SK-N-SH treated with all-trans-retinoic acid at 6 μM for 48 hours (cell line): ENCODE results near the gene MXD1.

ENCODE experiments used
- ARNTL ChIP-seq: fragments of 450-650 bp; formaldehyde crosslinking; IDR thresholded peaks from 2 replicates; pipeline ENCODE4 v1.5.0; 2020; ENCODE audit warnings: low read depth, mild to moderate bottlenecking, moderate library complexity, borderline replicate concordance
- BACH2 ChIP-seq: fragments of 250-450 bp; sonication (Bioruptor Pico); IDR thresholded peaks from 2 replicates; pipeline ENCODE4 v1.9.0; 2021; ENCODE audit warnings: mild to moderate bottlenecking, borderline replicate concordance
- CREB5 ChIP-seq: fragments of 250-450 bp; sonication (Bioruptor Pico); IDR thresholded peaks from 2 replicates; pipeline ENCODE4 v1.5.1; 2020; ENCODE audit warnings: low read depth, mild to moderate bottlenecking, moderate library complexity
- GLIS3 ChIP-seq: fragments of 250-450 bp; sonication (Bioruptor Pico); IDR thresholded peaks from 2 replicates; pipeline ENCODE4 v1.5.0; 2020; ENCODE audit warnings: mild to moderate bottlenecking, moderate library complexity
- ISL1 ChIP-seq: fragments of 250-450 bp; sonication (Bioruptor Pico); IDR thresholded peaks from 2 replicates; pipeline ENCODE4 v2.1.2; 2022; ENCODE audit warnings: mild to moderate bottlenecking, moderate library complexity
- PATZ1 ChIP-seq: fragments of 250-450 bp; sonication (Bioruptor Pico); IDR thresholded peaks from 2 replicates; pipeline ENCODE4 v1.8.0; 2020; ENCODE audit warnings: mild to moderate bottlenecking, moderate library complexity, borderline replicate concordance
- POU6F1 ChIP-seq: fragments of 250-450 bp; sonication (Bioruptor Pico); IDR thresholded peaks from 2 replicates; pipeline ENCODE4 v1.8.0; 2021; ENCODE audit warnings: low read depth, mild to moderate bottlenecking, moderate library complexity, borderline replicate concordance
- SNAI2 ChIP-seq: fragments of 250-450 bp; sonication (Bioruptor Pico); IDR thresholded peaks from 2 replicates; pipeline ENCODE4 v1.5.0; 2020; ENCODE audit warnings: mild to moderate bottlenecking, moderate library complexity
- TCF4 ChIP-seq: fragments of 250-450 bp; sonication (Bioruptor Pico); IDR thresholded peaks from 2 replicates; pipeline ENCODE4 v1.8.0; 2021; ENCODE audit warnings: mild to moderate bottlenecking, moderate library complexity, borderline replicate concordance
- TSHZ2 ChIP-seq: fragments of 250-450 bp; sonication (Bioruptor Pico); IDR thresholded peaks from 2 replicates; pipeline ENCODE4 v1.5.0; 2020; ENCODE audit warnings: mild to moderate bottlenecking, moderate library complexity
- ZFP3 ChIP-seq: fragments of 250-450 bp; sonication (Bioruptor Pico); IDR thresholded peaks from 2 replicates; pipeline ENCODE4 v1.5.0; 2020; ENCODE audit warnings: mild to moderate bottlenecking, moderate library complexity
- ZFP30 ChIP-seq: fragments of 450-650 bp; formaldehyde crosslinking; IDR thresholded peaks from 2 replicates; pipeline ENCODE4 v1.5.0; 2022; ENCODE audit warnings: mild to moderate bottlenecking, moderate library complexity
- ZNF70 ChIP-seq: fragments of 450-650 bp; formaldehyde crosslinking; IDR thresholded peaks from 2 replicates; pipeline ENCODE4 v1.5.0; 2020; ENCODE audit warnings: mild to moderate bottlenecking, moderate library complexity

GRCh38 chr2:69960821-69961220, 45.9 kb downstream of the MXD1 start:
- TF ChIP-seq BACH2: no peak
- TF ChIP-seq TSHZ2 (CRISPR knock-in tag): no peak
- TF ChIP-seq ARNTL (CRISPR knock-in tag): no peak
- no peak for TF ChIP-seq PATZ1 (CRISPR knock-in tag)
- TF ChIP-seq ZFP3 (CRISPR knock-in tag): no peak
- no peak for TF ChIP-seq SNAI2 (CRISPR knock-in tag)
- no peak for TF ChIP-seq ZNF70 (CRISPR knock-in tag)
- TF ChIP-seq ISL1 (CRISPR knock-in tag): no peak
- TF ChIP-seq TCF4 (CRISPR knock-in tag): no peak
- no peak for TF ChIP-seq GLIS3 (CRISPR knock-in tag)
- no peak for TF ChIP-seq POU6F1 (CRISPR knock-in tag)
- TF ChIP-seq CREB5 (CRISPR knock-in tag): no peak
- TF ChIP-seq ZFP30 (CRISPR knock-in tag): no peak
